GM19455 (cell line): Measurements from ENCODE around the gene POLR2L.

Experiments
- ATAC-seq: cut with Tn5 transposase; IDR thresholded peaks from one replicate; pipeline ENCODE4 v1.9.1; 2021; ENCODE audit not compliant: unreplicated experiment

POLR2L gene

GRCh38 chr11:828506-829175, 13.7 kb downstream of the POLR2L start:
- no peak for ATAC-seq

DNA sequence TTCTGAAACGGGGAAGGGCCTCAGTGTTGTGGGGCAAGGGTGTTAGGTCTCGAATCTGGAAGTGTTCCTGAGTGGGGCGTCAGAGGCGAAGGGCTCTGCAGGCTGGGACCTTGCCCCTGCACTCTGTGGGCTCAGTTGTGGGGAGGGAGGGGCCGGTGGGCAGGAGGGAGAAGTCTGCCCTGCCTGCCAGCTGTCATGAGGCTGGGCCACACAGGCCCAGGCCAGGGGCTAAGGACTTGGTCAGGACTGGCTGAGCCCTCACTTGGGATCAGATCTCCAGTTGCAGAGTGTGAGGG, 14.5 kb downstream of the POLR2L start, which contains the start of gene CRACR2B:
CRACR2B (plus strand) TSS at position 23 of the 296 bp plus-strand sequence. CDS start 689 bp downstream, outside the sequence.
- ATAC-seq: no peak

DNA sequence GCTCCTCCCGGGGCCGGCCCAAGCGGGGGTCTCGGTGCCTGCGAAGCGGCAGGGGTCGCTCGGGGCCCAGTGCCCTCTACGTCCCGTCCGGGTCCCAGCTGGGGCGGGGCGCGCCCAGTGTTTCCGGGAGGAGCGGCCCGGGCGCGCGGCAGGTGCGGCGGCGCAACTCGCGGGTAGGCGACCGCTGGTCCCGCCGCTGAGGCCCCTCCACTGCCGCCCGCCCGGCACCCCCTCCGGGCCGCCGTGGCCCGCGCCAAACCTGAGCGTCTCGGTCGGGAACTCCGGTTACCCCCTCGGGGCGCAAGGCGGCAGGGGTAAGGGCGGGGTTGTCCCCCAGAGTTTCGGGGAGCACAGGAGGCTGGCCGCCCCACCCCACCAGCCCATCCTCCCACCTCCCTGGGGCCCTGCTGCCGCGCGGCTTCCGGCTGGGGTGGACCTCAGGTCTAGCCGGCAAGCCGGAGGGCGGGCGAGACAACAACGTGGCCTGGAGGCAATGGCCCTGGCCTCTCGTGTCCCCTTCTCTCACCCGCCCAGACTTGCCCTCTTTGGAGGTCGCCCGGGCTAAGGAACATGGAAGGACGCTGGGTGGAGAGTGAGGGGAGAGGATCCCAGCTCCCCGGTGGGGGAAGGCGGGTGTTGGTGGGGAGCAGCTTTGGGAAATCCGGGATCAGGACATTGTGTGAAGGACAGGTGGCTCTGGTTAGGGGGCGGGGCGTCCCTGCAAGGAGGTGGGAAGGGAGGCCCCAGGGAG, 15.0 kb downstream of the POLR2L start:
- ATAC-seq: peak; percentile 36

GRCh38 chr11:826836-827145, 15.5 kb downstream of the POLR2L start:
- peak; percentile 13 for ATAC-seq

- no peak for ATAC-seq
These were observed 16.1 kb downstream of the POLR2L start for GRCh38 chr11:826227-826621.

DNA sequence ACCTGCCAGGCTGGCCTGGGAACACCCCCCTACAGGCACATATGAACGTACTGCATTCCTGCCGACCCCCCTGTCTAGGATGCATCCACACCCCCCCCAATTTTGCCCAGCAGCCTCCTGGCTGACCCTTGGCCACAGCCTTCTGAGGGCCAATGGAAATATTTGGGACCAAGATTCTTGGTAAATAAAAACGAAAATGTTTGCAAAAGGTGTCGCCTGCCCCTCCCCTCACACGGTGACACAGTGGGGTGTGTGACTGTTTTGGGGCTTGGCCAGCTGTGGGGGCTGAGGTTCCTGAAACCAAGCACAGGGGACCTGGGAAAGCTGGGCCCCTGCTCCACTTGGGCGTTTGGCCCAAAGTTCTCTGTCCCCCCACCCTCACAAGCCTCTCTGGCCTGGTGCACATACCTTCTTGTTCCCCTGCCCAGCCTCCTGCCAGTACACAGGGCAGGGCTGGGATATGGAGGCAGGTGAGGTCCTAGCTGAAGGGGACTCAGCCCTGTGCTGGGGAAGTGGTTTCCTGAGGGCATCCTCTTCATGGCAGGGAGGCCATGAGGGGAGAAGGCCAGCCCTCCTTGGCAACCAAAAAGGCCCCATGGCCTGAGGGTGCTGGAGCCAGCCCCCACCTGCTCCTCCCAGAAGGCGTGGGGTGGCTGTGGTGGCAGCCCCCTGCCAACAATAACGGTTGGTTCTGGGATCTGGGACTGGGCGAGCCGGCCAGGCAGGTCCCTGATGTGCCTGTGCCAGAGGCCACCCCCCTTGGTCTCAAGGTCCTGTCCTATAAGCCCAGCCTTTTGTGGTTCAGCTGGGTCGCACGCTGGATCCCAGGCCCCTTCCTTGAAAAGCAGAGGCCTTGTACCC, 16.7 kb downstream of the POLR2L start:
- no peak for ATAC-seq

DNA sequence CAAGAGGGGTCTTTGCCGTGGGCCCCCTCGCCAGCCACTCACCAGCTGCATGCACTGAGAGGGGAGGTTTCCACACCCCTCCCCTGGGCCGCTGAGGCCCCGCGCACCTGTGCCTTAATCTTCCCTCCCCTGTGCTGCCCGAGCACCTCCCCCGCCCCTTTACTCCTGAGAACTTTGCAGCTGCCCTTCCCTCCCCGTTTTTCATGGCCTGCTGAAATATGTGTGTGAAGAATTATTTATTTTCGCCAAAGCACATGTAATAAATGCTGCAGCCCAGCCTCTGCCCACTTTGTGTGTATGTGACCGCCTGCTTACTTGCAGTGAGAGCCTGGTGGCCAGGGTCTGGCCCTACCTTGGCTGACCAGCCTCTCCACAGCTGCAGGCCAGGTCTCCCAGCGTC, 17.4 kb downstream of the POLR2L start:
- ATAC-seq: no peak

DNA sequence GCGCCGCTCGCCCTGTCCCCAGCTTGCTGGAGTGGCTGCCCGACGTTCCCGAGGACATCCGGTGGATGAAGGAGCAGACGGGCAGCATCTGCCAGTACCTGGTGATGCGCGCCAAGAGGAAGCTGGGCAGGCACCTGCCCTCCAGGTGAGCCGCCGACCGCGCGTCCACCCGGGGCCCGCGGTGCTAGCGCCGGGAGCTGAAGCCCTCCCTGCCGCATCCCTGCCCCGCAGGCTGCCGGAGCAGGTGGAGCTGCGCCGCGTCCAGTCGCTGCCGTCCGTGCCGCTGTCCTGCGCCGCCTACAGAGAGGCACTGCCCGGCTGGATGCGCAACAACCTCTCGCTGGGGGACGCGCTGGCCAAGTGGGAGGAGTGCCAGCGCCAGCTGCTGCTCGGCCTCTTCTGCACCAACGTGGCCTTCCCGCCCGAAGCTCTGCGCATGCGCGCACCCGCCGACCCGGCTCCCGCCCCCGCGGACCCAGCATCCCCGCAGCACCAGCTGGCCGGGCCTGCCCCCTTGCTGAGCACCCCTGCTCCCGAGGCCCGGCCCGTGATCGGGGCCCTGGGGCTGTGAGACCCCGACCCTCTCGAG, 17.9 kb downstream of the POLR2L start:
- no peak for ATAC-seq

DNA sequence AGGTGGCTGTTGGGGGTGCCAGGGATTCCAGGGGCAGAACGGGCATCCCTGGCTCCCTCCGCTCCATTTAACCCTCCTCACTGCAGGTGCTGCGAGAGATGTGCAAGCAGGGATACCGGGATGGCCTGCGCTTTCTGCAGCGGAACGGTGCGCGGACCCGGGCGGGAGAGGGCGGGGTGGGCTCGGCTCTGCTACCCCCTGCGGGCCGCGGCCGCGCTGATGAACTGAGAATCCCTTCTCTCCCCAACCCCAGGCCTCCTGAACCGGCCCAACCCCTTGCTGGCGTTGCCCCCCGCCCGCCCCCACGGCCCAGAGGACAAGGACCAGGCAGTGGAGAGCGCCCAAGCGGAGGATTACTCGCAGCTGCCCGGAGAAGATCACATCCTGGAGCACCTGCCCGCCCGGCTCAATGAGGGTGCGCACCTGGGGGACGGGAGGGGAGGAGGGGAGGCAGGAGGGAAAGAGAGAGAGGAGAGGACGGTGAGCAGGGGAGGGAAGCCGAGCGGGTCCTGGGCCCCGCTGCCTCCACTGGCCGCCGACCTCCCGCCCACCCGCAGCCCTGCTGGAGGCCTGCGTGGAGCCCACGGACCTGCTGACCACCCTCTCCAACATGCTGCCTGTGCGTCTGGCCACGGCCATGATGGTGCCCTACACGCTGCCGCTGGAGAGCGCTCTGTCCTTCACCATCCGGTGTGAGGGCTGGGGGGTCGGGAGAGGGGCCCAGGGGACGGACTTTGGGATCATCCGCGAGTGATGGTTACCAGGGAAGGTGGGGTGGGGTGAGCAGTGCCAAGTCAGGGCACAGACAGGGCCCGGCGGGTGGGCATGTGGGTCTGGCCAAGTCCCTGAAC, 18.7 kb downstream of the POLR2L start:
- no peak for ATAC-seq

GRCh38 chr11:821512-822371, 20.6 kb downstream of the POLR2L start:
- ATAC-seq: no peak

DNA sequence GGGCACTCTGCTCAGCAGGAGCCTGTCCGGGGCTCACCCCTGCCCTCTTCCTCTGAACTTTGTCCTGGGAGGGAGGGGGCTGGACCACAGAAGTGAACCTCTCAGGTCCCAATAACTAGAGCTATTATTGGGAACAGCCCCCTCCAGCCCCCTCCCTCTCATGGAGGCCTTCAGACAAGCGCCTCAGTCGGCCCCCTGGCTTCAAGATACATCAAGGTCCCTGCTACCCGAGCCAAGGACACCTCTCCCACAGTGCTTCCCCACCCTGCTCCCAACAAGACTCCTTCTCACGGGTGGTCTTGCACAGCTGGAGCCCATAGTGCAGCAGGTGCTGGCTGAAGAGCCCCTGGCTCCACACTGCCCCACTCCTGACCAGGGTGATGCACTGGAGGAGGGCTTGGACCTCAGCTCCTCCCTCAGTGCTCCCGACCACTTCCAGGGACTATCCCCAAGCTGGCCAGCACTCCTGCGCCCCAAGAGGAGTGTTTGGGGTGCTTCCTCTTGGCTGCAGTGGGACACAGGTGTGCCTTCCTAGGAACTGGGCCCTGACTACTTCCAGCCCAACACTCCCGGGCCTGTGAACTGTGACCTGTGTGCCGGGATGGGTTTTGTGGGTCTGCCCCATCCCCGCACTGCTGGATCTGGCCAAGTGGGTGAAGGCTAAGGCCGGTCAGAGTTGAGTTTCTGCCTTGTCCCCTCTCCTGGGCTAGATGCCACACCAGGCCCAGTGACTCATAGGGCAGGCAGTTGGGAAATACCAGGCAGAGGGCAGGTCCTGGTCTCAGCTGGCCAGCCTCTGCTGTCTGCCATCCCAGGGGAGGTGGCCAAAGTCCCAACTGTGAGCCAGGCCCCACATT, 21.4 kb downstream of the POLR2L start:
- ATAC-seq: no peak

DNA sequence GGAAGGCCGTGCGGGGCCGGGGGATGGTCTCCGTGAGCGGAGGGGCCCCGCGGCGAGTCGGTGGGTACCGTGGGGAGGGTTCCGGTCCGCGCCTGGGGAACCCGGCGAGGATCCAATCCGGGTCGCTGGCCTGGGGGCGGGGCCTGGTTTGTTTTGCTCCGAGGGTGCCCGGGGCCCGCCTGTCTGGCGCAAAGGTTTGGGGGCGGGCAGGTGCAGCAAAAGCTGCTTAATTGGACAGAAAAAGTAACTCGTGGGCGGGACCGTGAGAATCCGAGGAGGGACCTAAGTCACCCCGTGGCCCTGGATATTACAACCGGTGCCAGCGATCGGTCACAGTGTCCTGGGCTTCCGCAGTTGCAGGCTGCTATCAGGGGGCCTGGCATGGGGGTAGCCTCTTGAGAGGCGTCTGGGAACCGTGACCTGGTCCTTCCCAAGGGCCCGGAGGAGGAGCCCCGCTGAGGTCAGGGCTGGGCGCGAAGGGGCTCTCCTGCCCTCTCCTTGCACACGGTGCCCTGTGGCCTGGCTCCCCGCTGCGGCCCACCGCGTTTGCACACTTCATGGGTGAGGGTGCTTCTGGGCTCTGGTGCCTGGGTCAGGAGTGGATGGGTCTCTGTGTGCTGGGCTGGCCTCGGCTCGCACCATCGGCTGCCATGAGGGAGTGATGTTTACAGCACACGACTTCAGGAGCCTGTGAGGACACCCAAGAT, 22.2 kb downstream of the POLR2L start:
- ATAC-seq: peak; percentile 71

- ATAC-seq: peak; percentile 69
These were observed 23.0 kb downstream of the POLR2L start for GRCh38 chr11:819129-819931.

GRCh38 chr11:818396-819128, 23.8 kb downstream of the POLR2L start, which contains the start of gene PNPLA2:
Gene PNPLA2 (plus strand): TSS chr11:818914. CDS start chr11:819719, 805 bp downstream.
- no peak for ATAC-seq

DNA sequence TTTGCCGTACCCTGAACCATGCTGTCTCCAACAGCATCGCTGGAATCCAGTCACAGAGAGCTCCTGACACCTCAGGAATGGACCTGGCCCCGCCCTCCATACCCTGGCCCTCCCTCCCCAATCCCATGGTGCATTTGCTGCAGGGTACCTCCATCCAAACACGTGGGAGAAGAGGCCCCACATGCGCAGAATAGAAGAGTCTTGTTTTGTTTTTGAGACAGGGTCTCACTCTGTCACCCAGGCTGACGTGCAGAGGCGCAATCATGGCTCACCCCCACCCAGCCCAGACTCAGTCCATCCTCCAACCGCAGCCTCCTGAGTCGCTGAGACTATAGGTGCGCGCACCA, 25.9 kb downstream of the POLR2L start:
- ATAC-seq: no peak

- no peak for ATAC-seq
These were observed 26.5 kb downstream of the POLR2L start for GRCh38 chr11:815675-816432.
